ENCODE data around the gene ANKFN1. TPM values are rescaled to one million over a fixed set of nuclear protein-coding genes. Genes with fewer than 3 reads are reported as not detected.
A peak's percentile ranks its signal among the peaks of the same experiment; 100 is the strongest.

The ANKFN1 gene
- total RNA-seq, 1 experiment from 2014 or later, result not detected

- no peaks in the 10 kb centered on the region for H3K79me1 ChIP-seq (ENCODE audit: insufficient read depth, low read depth, low read length, poor library complexity, severe bottlenecking)
- no peak overlapping the region for H2BK20ac ChIP-seq (ENCODE audit: low read depth, low read length, poor library complexity, severe bottlenecking)
- no peaks in the 10 kb centered on the region for H3K27me3 ChIP-seq (ENCODE audit: insufficient read depth, low read length)
- no peaks in the 10 kb centered on the region for H3K79me2 ChIP-seq (ENCODE audit: insufficient read depth, low read length)
- H3K23me2 ChIP-seq (ENCODE audit: insufficient read length, low read depth, low read length, poor library complexity, severe bottlenecking), result no peaks in the 10 kb centered on the region
- H3K9me3 ChIP-seq (ENCODE audit: control insufficient read depth, low read depth, low read length), result no peaks in the 10 kb centered on the region
- H3K4me1 ChIP-seq (ENCODE audit: insufficient read depth, low read length), result 0 out of 2 replicates have a peak, but pooled peaks cover 3% of the 10 kb centered on the region
- no peak overlapping the region for H3T11ph ChIP-seq (ENCODE audit: low read length)
- H3K4ac ChIP-seq (ENCODE audit: low read depth, low read length), result no peak overlapping the region
- H4K8ac ChIP-seq (replicated peaks; ENCODE audit: insufficient read length, low read depth, low read length), result no peak overlapping the region
- H4K5ac ChIP-seq (ENCODE audit: insufficient read length, low read depth, low read length), result no peak overlapping the region
- H2AFZ ChIP-seq (ENCODE audit: low read length), result no peak overlapping the region
- H2BK5ac ChIP-seq (ENCODE audit: insufficient read length, low read length), result no peak overlapping the region
- peak; percentile 29 for DNase-seq
- H3K23ac ChIP-seq (ENCODE audit: insufficient read length, low read depth, low read length), result no peak overlapping the region
- no peak overlapping the region for H4K91ac ChIP-seq (ENCODE audit: insufficient read length, low read depth, low read length)
- H3K4me2 ChIP-seq (ENCODE audit: insufficient read depth, insufficient read length, low read length), result peak overlapping the region; percentile 11
- no peak overlapping the region for H2BK12ac ChIP-seq (ENCODE audit: insufficient read length, low read depth, low read length)
- H3K56ac ChIP-seq (ENCODE audit: insufficient read length, low read depth, low read length), result no peak overlapping the region
- no peak overlapping the region for H3K27ac ChIP-seq (ENCODE audit: insufficient read length, low read depth, low read length)
- Mint-ChIP-seq H3K9me3 (no peaks in the 10 kb centered on the region), H3K27me3 (ENCODE audit: low read depth) (no peaks in the 10 kb centered on the region), H3K4me3 (peak overlapping the region in 1 of 2 experiments; percentile 56; a peak in 3 of 5 replicates), H3K27ac (peak overlapping the region in 2 of 3 experiments; percentile 62 to 91; a peak in 5 of 7 replicates), H3K36me3 (ENCODE audit: insufficient read depth in 1 of 3, low read depth in 3 of 3) (no peaks in the 10 kb centered on the region), H3K4me1 (peaks cover 42 to 47% of the 10 kb centered on the region in 2 experiments)
- WGBS (ENCODE audit: extremely low coverage, insufficient read length, low lambda C conversion rate), result no CpG with 5 or more reads among the region's 7 CpGs
- no peak overlapping the region for H3K18ac ChIP-seq (ENCODE audit: insufficient read length, low read depth, low read length)
- H2AK5ac ChIP-seq (ENCODE audit: insufficient read length, low read length), result no peak overlapping the region
- H2BK120ac ChIP-seq (ENCODE audit: low read depth, low read length, poor library complexity, severe bottlenecking), result no peak overlapping the region
- TF ChIP-seq CTCF (conservative IDR thresholded peaks at IDR 0.05), result no peak
- no peaks in the 10 kb centered on the region for H4K20me1 ChIP-seq (ENCODE audit: control insufficient read depth, insufficient read depth, insufficient read length)
- no peak overlapping the region for H3K14ac ChIP-seq (ENCODE audit: insufficient read depth, low read length)
- H2BK15ac ChIP-seq (ENCODE audit: low read depth, low read length), result no peak overlapping the region
- no peak overlapping the region for H3K9ac ChIP-seq (ENCODE audit: extremely low read depth, insufficient read length, low read length)
Measured at GRCh38 chr17:56320443-56320842, 167.2 kb downstream of the ANKFN1 start.
